ENCODE measurements around the gene RBM42. TPM values are rescaled to one million over a fixed set of nuclear protein-coding genes. Genes with fewer than 3 reads are reported as not detected.

The RBM42 gene
- total and polyA plus RNA-seq, 2 of the 13 experiments (the other 11 are each of a cell fraction or from before 2014, with no cell fraction given) = 27.2 to 55.3 TPM

GRCh38 chr19:35643255-35644205 lies 14.7 kb downstream of the RBM42 start (continued):
- TF ChIP-seq TFE3 (CRISPR knock-in tag; IDR thresholded peaks at IDR 0.05) (0 out of 2 replicates have a peak, but pooled peaks have one; percentile 37), ZNF367 (CRISPR knock-in tag; IDR thresholded peaks at IDR 0.05; ENCODE audit: borderline replicate concordance) (0 out of 2 replicates have a peak, but pooled peaks have one; percentile 19), HINFP (CRISPR knock-in tag; IDR thresholded peaks at IDR 0.05; ENCODE audit: low read depth) (no peak), ZNF556 (CRISPR knock-in tag; IDR thresholded peaks at IDR 0.05; ENCODE audit: borderline replicate concordance) (peak; percentile 71), SP5 (CRISPR knock-in tag; IDR thresholded peaks at IDR 0.05; ENCODE audit: borderline replicate concordance, low read depth) (0 out of 2 replicates have a peak, but pooled peaks have one; percentile 33), ATF4 (CRISPR knock-in tag; IDR thresholded peaks at IDR 0.05) (peak in 1 of 2 experiments; percentile 57; a peak in 2 of 4 replicates), ARNTL (CRISPR knock-in tag; IDR thresholded peaks at IDR 0.05) (peak; percentile 40; the same call in 1 of the 2 replicates), ZNF652 (CRISPR knock-in tag; IDR thresholded peaks at IDR 0.05; ENCODE audit: borderline replicate concordance, low read depth) (no peak), ZNF546 (CRISPR knock-in tag; conservative IDR thresholded peaks at IDR 0.05) (no peak), TSC22D2 (CRISPR knock-in tag; IDR thresholded peaks at IDR 0.05; ENCODE audit: borderline replicate concordance) (peak; percentile 90), ZSCAN9 (CRISPR knock-in tag; IDR thresholded peaks at IDR 0.05; ENCODE audit: borderline replicate concordance) (peak; percentile 35; the same call in 1 of the 2 replicates), ZUFSP (CRISPR knock-in tag; IDR thresholded peaks at IDR 0.05; ENCODE audit: borderline replicate concordance) (no peak), ZNF337 (CRISPR knock-in tag; IDR thresholded peaks at IDR 0.05; ENCODE audit: borderline replicate concordance, low read depth) (peak; percentile 69; the same call in 1 of the 2 replicates), ZNF513 (CRISPR knock-in tag; conservative IDR thresholded peaks at IDR 0.05) (no peak), ZNF598 (CRISPR knock-in tag; IDR thresholded peaks at IDR 0.05; ENCODE audit: borderline replicate concordance) (0 out of 2 replicates have a peak, but pooled peaks have one; percentile 25), KDM5B (CRISPR knock-in tag; IDR thresholded peaks at IDR 0.05; ENCODE audit: borderline replicate concordance) (peak; percentile 67), ZNF260 (CRISPR knock-in tag; IDR thresholded peaks at IDR 0.05; ENCODE audit: borderline replicate concordance, low read depth) (no peak), CENPT (CRISPR knock-in tag; IDR thresholded peaks at IDR 0.05; ENCODE audit: low read depth) (no peak), ZSCAN20 (CRISPR knock-in tag; IDR thresholded peaks at IDR 0.05; ENCODE audit: borderline replicate concordance) (peak; percentile 87; the same call in 1 of the 2 replicates), MIER3 (CRISPR knock-in tag; IDR thresholded peaks at IDR 0.05; ENCODE audit: borderline replicate concordance) (no peak)
